GM12874 (cell line): Measurements from ENCODE around the gene ELFN2.

ENCODE experiments used
- TF ChIP-seq, protein P1 (sequence below): IDR thresholded peaks from 2 replicates; pipeline ENCODE4 v1.5.1; 2011; ENCODE audit warnings: low read depth, mild to moderate bottlenecking, control low read depth, low read length, moderate library complexity; ENCODE audit not compliant: insufficient read depth

Gene ELFN2, protein sequence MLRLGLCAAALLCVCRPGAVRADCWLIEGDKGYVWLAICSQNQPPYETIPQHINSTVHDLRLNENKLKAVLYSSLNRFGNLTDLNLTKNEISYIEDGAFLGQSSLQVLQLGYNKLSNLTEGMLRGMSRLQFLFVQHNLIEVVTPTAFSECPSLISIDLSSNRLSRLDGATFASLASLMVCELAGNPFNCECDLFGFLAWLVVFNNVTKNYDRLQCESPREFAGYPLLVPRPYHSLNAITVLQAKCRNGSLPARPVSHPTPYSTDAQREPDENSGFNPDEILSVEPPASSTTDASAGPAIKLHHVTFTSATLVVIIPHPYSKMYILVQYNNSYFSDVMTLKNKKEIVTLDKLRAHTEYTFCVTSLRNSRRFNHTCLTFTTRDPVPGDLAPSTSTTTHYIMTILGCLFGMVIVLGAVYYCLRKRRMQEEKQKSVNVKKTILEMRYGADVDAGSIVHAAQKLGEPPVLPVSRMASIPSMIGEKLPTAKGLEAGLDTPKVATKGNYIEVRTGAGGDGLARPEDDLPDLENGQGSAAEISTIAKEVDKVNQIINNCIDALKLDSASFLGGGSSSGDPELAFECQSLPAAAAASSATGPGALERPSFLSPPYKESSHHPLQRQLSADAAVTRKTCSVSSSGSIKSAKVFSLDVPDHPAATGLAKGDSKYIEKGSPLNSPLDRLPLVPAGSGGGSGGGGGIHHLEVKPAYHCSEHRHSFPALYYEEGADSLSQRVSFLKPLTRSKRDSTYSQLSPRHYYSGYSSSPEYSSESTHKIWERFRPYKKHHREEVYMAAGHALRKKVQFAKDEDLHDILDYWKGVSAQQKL

DNA sequence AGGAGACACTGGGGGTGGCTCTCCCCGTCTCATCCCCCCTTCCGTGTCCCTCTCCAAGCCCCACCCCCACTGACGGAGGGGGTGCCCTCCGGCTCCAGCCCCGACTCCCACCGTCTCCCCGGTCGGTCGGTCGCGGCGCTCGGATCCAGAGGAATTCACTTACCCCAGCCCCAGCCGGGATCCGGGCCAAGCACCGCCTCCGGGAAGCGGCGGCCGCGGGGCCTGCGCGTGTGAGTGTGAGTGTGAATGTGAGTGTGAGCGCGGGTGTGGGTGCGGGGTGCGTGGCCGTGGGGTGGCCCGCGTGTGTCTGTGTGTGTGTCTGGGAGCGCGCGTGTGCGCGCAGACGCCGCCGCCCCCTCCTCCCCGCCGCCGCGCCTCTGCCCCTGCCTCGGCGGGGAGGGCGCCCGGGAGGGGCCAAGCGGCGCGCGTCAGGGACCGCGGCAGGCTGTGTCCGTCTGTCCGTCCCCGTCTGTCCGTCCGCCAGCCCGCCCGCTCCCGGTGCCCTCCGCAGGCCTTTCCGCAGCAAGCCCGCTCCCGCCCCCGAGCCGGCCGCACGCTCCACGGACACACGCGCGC lies at the start of gene ELFN2:
Gene ELFN2 (minus strand): TSS at position 345 of the 576 bp plus-strand sequence. CDS start 51,945 bp downstream, outside the sequence.
- TF ChIP-seq, protein P1, sequence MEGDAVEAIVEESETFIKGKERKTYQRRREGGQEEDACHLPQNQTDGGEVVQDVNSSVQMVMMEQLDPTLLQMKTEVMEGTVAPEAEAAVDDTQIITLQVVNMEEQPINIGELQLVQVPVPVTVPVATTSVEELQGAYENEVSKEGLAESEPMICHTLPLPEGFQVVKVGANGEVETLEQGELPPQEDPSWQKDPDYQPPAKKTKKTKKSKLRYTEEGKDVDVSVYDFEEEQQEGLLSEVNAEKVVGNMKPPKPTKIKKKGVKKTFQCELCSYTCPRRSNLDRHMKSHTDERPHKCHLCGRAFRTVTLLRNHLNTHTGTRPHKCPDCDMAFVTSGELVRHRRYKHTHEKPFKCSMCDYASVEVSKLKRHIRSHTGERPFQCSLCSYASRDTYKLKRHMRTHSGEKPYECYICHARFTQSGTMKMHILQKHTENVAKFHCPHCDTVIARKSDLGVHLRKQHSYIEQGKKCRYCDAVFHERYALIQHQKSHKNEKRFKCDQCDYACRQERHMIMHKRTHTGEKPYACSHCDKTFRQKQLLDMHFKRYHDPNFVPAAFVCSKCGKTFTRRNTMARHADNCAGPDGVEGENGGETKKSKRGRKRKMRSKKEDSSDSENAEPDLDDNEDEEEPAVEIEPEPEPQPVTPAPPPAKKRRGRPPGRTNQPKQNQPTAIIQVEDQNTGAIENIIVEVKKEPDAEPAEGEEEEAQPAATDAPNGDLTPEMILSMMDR = no peak

DNA sequence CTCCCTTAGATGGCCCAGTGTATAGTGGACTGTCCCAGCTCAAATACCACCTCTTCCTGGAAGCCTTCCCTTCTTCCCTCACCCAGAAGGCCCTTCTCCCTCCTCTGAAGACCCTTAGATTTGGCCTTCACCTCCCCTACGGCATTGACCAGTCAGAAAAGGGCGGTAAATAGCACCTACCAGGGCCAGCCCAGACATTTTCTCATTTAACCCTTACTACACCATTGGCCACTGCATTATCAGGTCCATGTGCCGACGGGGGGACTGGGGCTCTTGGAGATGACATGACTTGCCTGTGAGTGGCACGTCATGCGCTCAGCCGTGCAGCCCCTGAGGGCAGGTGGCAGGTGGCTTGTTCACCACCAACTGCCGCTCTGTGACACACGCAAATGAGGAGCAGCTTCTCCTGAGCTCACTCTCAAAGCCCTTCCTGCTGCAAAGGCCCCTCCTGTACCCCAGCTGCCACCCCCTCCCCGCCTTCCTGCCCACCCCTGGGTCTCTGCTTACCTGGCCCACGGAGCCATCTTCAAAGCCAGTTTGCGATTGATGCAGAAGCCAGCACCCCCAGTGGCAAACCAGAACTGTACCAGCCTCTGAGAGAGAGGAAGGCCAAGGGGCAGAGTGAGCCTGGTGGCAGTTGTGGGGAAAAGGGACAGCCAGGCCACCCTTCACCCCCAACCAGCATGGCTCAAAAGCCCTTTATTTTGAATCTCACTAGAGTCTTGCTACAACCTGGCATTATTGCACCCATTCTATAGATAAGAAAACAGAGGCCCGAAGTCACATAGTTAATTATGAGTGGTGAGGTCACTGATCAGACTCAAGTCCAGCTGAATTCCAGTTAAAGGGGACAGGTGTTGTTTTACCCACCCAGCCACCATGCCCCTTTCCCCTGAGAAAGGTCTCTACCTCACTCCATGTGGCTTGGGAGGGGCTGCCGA lies 49.4 kb upstream of the ELFN2 start:
- TF ChIP-seq, protein P1 = no peak

DNA sequence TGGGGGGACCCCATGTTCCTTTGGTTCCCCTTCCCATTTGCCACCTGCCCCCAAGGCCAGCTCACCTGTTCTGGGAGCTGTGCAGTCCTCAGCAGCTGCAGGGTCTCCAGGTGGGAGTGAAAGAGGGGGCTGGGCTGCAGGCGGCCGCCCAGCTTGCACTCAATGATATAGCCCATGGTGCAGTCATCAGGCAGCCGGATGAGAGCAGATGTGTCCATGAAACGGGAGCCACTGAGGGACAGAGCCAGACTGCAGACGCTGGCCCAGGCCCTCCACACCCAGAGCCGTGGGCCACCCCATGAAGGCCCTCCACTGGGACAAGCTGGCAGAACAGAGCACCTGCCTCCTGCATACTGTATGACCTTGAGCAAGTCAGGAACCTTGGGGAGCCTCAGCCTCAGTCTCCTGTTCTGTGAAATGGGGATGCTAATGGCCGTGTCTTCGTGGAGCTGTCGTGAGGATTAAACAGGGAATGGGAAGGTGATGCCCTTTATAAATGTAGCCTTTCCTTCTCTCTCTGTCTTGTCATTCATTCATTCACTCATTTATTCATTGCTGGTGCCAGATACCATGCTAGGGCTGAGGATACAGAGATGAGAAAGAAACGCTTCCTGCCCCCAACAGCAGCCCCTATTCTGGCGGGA lies 47.3 kb upstream of the ELFN2 start:
- TF ChIP-seq, protein P1 = no peak

DNA sequence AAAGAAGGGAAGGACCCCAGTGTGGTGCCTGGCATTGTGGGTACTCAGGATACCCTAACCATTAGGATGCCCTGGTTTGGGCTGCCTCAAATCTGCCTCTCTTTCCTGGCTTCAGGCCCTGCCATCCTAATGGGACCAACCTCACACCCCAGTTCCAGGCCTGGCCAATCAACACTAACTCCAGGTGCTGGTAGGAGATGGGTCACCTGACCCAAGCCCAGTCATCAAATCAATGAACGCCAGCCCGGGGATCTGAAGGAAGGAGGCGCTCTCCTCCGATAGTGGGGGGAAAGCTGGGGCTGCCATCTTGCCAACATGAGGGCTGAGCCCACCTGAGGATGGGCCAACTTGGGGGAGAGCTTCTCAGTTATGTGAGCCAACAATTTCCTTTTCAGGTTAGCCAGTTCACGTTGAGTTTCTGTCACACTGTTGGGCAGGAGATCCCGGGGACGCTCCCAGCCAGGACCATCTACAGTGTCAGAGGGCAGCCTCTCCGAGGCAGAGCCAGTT lies 46.2 kb upstream of the ELFN2 start:
- TF ChIP-seq, protein P1 = no peak

DNA sequence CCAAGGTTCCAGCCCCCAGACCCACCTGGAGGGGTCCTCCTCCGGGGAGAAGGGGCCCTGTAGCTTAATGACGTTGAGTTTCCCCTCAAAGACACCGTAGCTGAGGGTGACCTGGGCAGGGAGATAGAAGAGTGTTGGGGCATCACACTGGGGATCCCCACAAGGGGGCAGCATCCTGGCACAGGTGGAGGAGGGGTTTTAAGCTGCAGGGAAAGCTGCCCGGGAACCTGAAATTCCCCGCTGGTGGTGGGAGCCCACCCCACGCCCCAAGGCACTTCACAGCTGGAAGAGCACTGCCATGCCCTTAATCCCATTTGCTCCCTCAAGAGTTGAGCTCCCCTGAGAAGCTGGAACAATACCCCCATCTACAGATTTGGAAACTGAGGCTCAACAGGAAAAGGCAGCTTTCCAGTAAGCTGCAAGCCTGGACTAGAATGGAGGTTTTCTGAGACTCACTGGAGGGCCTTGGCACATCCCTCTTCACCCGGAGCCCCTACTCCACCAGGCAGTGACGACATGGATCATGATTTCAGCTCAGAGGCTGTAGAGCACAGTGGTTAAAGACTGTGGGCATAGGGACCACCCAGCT lies 45.2 kb upstream of the ELFN2 start:
- TF ChIP-seq, protein P1 = peak; percentile 66

DNA sequence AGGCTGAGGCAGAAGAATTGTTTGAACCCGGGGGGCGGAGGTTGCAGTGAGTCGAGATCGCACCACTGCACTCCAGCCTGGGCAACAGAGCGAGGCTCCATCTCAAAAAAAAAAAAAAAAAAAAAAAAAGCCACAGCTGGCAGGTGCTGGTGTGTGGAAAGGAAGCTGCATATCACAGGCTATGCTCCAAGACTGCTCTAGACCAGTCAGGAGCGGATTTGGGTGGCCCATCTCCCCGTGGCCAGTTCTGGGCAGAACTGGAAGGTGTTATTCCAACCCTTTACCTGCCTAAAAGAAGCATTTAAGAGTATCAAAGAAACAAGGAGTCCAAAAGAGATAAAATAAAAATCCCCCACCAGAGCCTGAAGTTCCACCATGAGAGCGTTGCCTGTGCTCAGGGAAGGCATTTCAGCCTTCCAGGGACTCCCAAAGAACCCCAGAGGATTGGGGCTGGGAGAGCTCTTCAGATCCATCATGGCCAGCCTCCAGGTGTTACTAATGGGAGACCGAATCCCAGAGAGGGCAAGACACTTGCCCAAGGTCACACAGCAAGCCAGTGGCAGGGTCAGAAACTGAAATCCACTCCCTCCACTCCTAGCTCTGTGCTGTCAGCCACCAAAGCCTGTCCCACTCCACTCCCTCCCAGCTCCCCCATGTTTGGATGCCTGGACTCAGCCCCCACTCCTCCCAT lies 44.6 kb upstream of the ELFN2 start:
- TF ChIP-seq, protein P1 = no peak
